Coronary artery (tissue), 2 donors: ENCODE measurements around the gene MTARC1.

Source experiments
- DNase-seq: peaks from one replicate; pipeline ENCODE4 v3.0.0-alpha.2; 2017; ENCODE audit warnings: low spot score
- H3K27ac ChIP-seq, 2 donors: fragments of 200-600 bp; sonication (generic); one replicate each; pipeline ENCODE4 v1.5.1; 2016 to 2019
- H3K4me3 ChIP-seq: fragments of 200-600 bp; sonication (generic); 2 replicates; pipeline ENCODE4 v1.5.1; 2016; ENCODE audit warnings: mild to moderate bottlenecking, moderate library complexity
- CTCF ChIP-seq: fragments of 200-600 bp; sonication (generic); IDR thresholded peaks from one replicate; pipeline ENCODE4 v1.5.1; 2019; ENCODE audit warnings: antibody characterized with exemption

Gene MTARC1

GRCh38 chr1:220813013-220813412, 26.3 kb downstream of the MTARC1 start:
- TF ChIP-seq CTCF: no peak
- no peak for DNase-seq
- H3K27ac ChIP-seq: no peak overlapping the region
- H3K4me3 ChIP-seq: no peak overlapping the region

- H3K27ac ChIP-seq: no peak overlapping the region
These were observed 28.7 kb downstream of the MTARC1 start for GRCh38 chr1:220815409-220815808.

GRCh38 chr1:220817907-220818306, 31.2 kb downstream of the MTARC1 start:
- peak overlapping the region in 1 of 2 donors; percentile 61 for H3K27ac ChIP-seq
- DNase-seq: no peak
- no peak for TF ChIP-seq CTCF

More at GRCh38 chr1:220815409-220815808, 28.7 kb downstream of the MTARC1 start:
- H3K4me3 ChIP-seq: no peak overlapping the region
- DNase-seq: no peak
- no peak for TF ChIP-seq CTCF

GRCh38 chr1:220818421-220819173, 31.9 kb downstream of the MTARC1 start:
- no peak for TF ChIP-seq CTCF
- Histone ChIP-seq H3K27ac (peak overlapping the region in 1 of 2 donors; percentile 61), H3K4me3 (no peak overlapping the region)
- DNase-seq: no peak

More at GRCh38 chr1:220817907-220818306, 31.2 kb downstream of the MTARC1 start:
- H3K4me3 ChIP-seq: no peak overlapping the region

GRCh38 chr1:220819467-220820026, 32.8 kb downstream of the MTARC1 start:
- no peak for DNase-seq
- Histone ChIP-seq H3K4me3 (no peak overlapping the region), H3K27ac (peak overlapping the region in 1 of 2 donors; percentile 24)
- TF ChIP-seq CTCF: no peak

- DNase-seq: no peak
- Histone ChIP-seq H3K4me3 (no peak overlapping the region), H3K27ac (no peak overlapping the region)
- TF ChIP-seq CTCF: no peak
These were observed 37.6 kb downstream of the MTARC1 start for GRCh38 chr1:220824031-220824989.
